Mesenchymal stem cell (in vitro differentiated cells and primary cell): ENCODE results near the gene HDGFL2.

ENCODE experiments used
- DNase-seq: peaks from one replicate; pipeline ENCODE4 v3.0.0-alpha.2; 2013
- H2AFZ ChIP-seq: one replicate; pipeline ENCODE4 v1.6.1; 2013; ENCODE audit warnings: low read depth, mild to moderate bottlenecking, control low read depth, inconsistent platforms, low read length, moderate library complexity
- H2AK5ac ChIP-seq: 2 replicates; pipeline ENCODE4 v1.6.1; 2013; ENCODE audit warnings: low read length, moderate library complexity, mild to moderate bottlenecking, inconsistent platforms; ENCODE audit not compliant: severe bottlenecking
- H2BK120ac ChIP-seq: one replicate; pipeline ENCODE4 v1.6.1; 2013; ENCODE audit warnings: low read depth, mild to moderate bottlenecking, inconsistent platforms, low read length, moderate library complexity
- H2BK12ac ChIP-seq, 2 experiments: one replicate each; pipeline ENCODE4 v1.6.1; 2013; ENCODE audit warnings: inconsistent platforms in 2 of 2, low read length in 2 of 2, mild to moderate bottlenecking in 2 of 2, moderate library complexity in 2 of 2, control low read depth in 1 of 2
- H2BK15ac ChIP-seq: one replicate; pipeline ENCODE4 v1.6.1; 2013; ENCODE audit warnings: mild to moderate bottlenecking, low read depth, inconsistent platforms; ENCODE audit not compliant: poor library complexity, severe bottlenecking
- H2BK5ac ChIP-seq: 2 replicates; pipeline ENCODE4 v1.6.1; 2013; ENCODE audit warnings: low read depth, mild to moderate bottlenecking, low read length, control low read depth, inconsistent platforms; ENCODE audit not compliant: poor library complexity, severe bottlenecking
- H3K14ac ChIP-seq, 2 experiments: one replicate each; pipeline ENCODE4 v1.6.1; 2013; ENCODE audit warnings: inconsistent platforms in 2 of 2, low read length in 2 of 2, control low read depth in 1 of 2, mild to moderate bottlenecking in 1 of 2, moderate library complexity in 1 of 2
- H3K18ac ChIP-seq, 2 experiments: one replicate each; pipeline ENCODE4 v1.6.1; 2013; ENCODE audit warnings: inconsistent platforms in 2 of 2, low read length in 2 of 2, control low read depth in 1 of 2, low read depth in 1 of 2, mild to moderate bottlenecking in 1 of 2
- H3K23ac ChIP-seq, 2 experiments: one replicate each; pipeline ENCODE4 v1.6.1; 2013; ENCODE audit warnings: inconsistent platforms in 2 of 2, low read length in 2 of 2, mild to moderate bottlenecking in 2 of 2, moderate library complexity in 2 of 2, control low read depth in 1 of 2
- H3K27ac ChIP-seq: 2 replicates; pipeline ENCODE4 v1.5.1; 2013; ENCODE audit warnings: mild to moderate bottlenecking, moderate library complexity, low read length, control low read depth, inconsistent platforms; ENCODE audit not compliant: poor library complexity, severe bottlenecking
- H3K27me3 ChIP-seq, 2 experiments: 2 replicates each; pipeline versions ENCODE4 v1.6.1 to v1.7.0; 2013; ENCODE audit warnings: low read length in 2 of 2, mild to moderate bottlenecking in 2 of 2, moderate library complexity in 2 of 2, control low read depth in 1 of 2, inconsistent platforms in 1 of 2; ENCODE audit not compliant: control insufficient read depth in 1 of 2, insufficient read depth in 1 of 2
- H3K36me3 ChIP-seq, 2 experiments: 2 replicates each; pipeline versions ENCODE4 v1.6.1 to v1.7.0; 2013; ENCODE audit warnings: low read length in 2 of 2, control low read depth in 1 of 2, inconsistent platforms in 1 of 2, low read depth in 1 of 2, mild to moderate bottlenecking in 1 of 2; ENCODE audit not compliant: insufficient read depth in 2 of 2, control insufficient read depth in 1 of 2
- H3K4ac ChIP-seq, 2 experiments: one replicate each; pipeline ENCODE4 v1.6.1; 2013; ENCODE audit warnings: inconsistent platforms in 2 of 2, low read length in 2 of 2, mild to moderate bottlenecking in 2 of 2, moderate library complexity in 2 of 2, control low read depth in 1 of 2, low read depth in 1 of 2
- H3K4me1 ChIP-seq: 2 replicates; pipeline ENCODE4 v1.6.1; 2013; ENCODE audit warnings: low read depth, low read length, control low read depth; ENCODE audit not compliant: control insufficient read depth, insufficient read depth
- H3K4me2 ChIP-seq: 2 replicates; pipeline ENCODE4 v1.6.1; 2013; ENCODE audit warnings: low read length, mild to moderate bottlenecking, inconsistent platforms; ENCODE audit not compliant: poor library complexity, severe bottlenecking
- H3K4me3 ChIP-seq, 2 experiments: 2 replicates each; pipeline versions ENCODE4 v1.5.1 to v1.7.0; 2013; ENCODE audit warnings: low read length in 2 of 2, mild to moderate bottlenecking in 2 of 2, control low read depth in 1 of 2, low read depth in 1 of 2; ENCODE audit not compliant: insufficient read depth in 1 of 2
- H3K79me1 ChIP-seq: replicated peaks from 2 replicates; pipeline ENCODE4 v1.6.1; 2013; ENCODE audit warnings: mild to moderate bottlenecking, control low read depth, low read length, inconsistent platforms; ENCODE audit not compliant: poor library complexity, severe bottlenecking
- H3K9ac ChIP-seq: 2 replicates; pipeline ENCODE4 v1.7.0; 2013; ENCODE audit warnings: mild to moderate bottlenecking, low read length, moderate library complexity
- H3K9me3 ChIP-seq: 2 replicates; pipeline ENCODE4 v1.7.0; 2013; ENCODE audit warnings: mild to moderate bottlenecking, low read length; ENCODE audit not compliant: control insufficient read depth
- H4K8ac ChIP-seq: one replicate; pipeline ENCODE4 v1.6.1; 2013; ENCODE audit warnings: inconsistent platforms, mild to moderate bottlenecking, low read length, moderate library complexity
- H4K91ac ChIP-seq: one replicate; pipeline ENCODE4 v1.6.1; 2013; ENCODE audit warnings: mild to moderate bottlenecking, low read length, inconsistent platforms
- WGBS: methylation state at CpG from one replicate; pipeline ENCODE4 v1.1.7; 2013; ENCODE audit warnings: mixed read lengths; 5-methylcytosine and 5-hydroxymethylcytosine counted together

Gene HDGFL2

GRCh38 chr19:4436231-4436630 lies 35.9 kb upstream of the HDGFL2 start:
- H3K4me3 ChIP-seq, result no peak overlapping the region
- H2BK120ac ChIP-seq, result no peak overlapping the region
- H3K4ac ChIP-seq, result no peak overlapping the region
- H2AFZ ChIP-seq, result no peak overlapping the region
- no peak overlapping the region for H4K91ac ChIP-seq
- H3K4me1 ChIP-seq, result peaks cover 2% of the 10 kb centered on the region
- H3K18ac ChIP-seq, result no peak overlapping the region
- no peak for DNase-seq
- WGBS, result 98% methylated on average over 7 of the region's 7 CpGs
- H3K9me3 ChIP-seq, result no peaks in the 10 kb centered on the region
- H3K79me1 ChIP-seq, result peaks cover 13% of the 10 kb centered on the region
- H3K14ac ChIP-seq, result no peak overlapping the region
- H2AK5ac ChIP-seq, result no peak overlapping the region
- H3K36me3 ChIP-seq, result peaks cover 23 to 35% of the 10 kb centered on the region in 2 experiments
- H3K23ac ChIP-seq, result no peak overlapping the region
- H2BK15ac ChIP-seq, result no peak overlapping the region
- H2BK12ac ChIP-seq, result no peak overlapping the region
- H3K9ac ChIP-seq, result no peak overlapping the region
- no peak overlapping the region for H2BK5ac ChIP-seq
- H3K27me3 ChIP-seq, result no peaks in the 10 kb centered on the region
- H4K8ac ChIP-seq, result no peak overlapping the region
- no peak overlapping the region for H3K4me2 ChIP-seq
- H3K27ac ChIP-seq, result no peak overlapping the region

- WGBS, result 91% methylated on average over 10 of the region's 10 CpGs
- H4K91ac ChIP-seq, result no peak overlapping the region
- peaks cover 2% of the 10 kb centered on the region for H3K4me1 ChIP-seq
- H3K9ac ChIP-seq, result no peak overlapping the region
- no peak overlapping the region for H2BK5ac ChIP-seq
- H3K9me3 ChIP-seq, result no peaks in the 10 kb centered on the region
- peaks cover 14 to 28% of the 10 kb centered on the region in 2 experiments for H3K36me3 ChIP-seq
- no peak overlapping the region for H2AK5ac ChIP-seq
- no peak overlapping the region for H2BK15ac ChIP-seq
- no peak overlapping the region for H3K4ac ChIP-seq
- H3K4me3 ChIP-seq, result no peak overlapping the region
- H2BK12ac ChIP-seq, result no peak overlapping the region
- no peak overlapping the region for H2BK120ac ChIP-seq
- no peak overlapping the region for H3K18ac ChIP-seq
- H4K8ac ChIP-seq, result no peak overlapping the region
- no peak overlapping the region for H3K4me2 ChIP-seq
- no peak overlapping the region for H2AFZ ChIP-seq
- no peak overlapping the region for H3K23ac ChIP-seq
- H3K27me3 ChIP-seq, result no peaks in the 10 kb centered on the region
- H3K79me1 ChIP-seq, result peaks cover 13% of the 10 kb centered on the region
- H3K27ac ChIP-seq, result no peak overlapping the region
- no peak overlapping the region for H3K14ac ChIP-seq
- DNase-seq, result no peak
These were observed 35.0 kb upstream of the HDGFL2 start for GRCh38 chr19:4437103-4437502.

- H3K18ac ChIP-seq, result no peak overlapping the region
- H3K27ac ChIP-seq, result no peak overlapping the region
- H3K14ac ChIP-seq, result no peak overlapping the region
- peaks cover 9% of the 10 kb centered on the region for H3K79me1 ChIP-seq
- H2BK5ac ChIP-seq, result no peak overlapping the region
- no peak for DNase-seq
- peaks cover 2 to 35% of the 10 kb centered on the region in 2 experiments for H3K36me3 ChIP-seq
- H4K91ac ChIP-seq, result no peak overlapping the region
- H4K8ac ChIP-seq, result no peak overlapping the region
- no peak overlapping the region for H3K4me2 ChIP-seq
- 90% methylated on average over 12 of the region's 12 CpGs for WGBS
- no peak overlapping the region for H3K4ac ChIP-seq
- no peak overlapping the region for H2AFZ ChIP-seq
- no peak overlapping the region for H3K23ac ChIP-seq
- no peak overlapping the region for H3K4me3 ChIP-seq
- H3K27me3 ChIP-seq, result no peaks in the 10 kb centered on the region
- H3K4me1 ChIP-seq, result peaks cover 2% of the 10 kb centered on the region
- no peak overlapping the region for H2BK120ac ChIP-seq
- no peak overlapping the region for H3K9ac ChIP-seq
- H2BK15ac ChIP-seq, result no peak overlapping the region
- no peak overlapping the region for H2AK5ac ChIP-seq
- no peak overlapping the region for H2BK12ac ChIP-seq
- no peaks in the 10 kb centered on the region for H3K9me3 ChIP-seq
These were observed 32.9 kb upstream of the HDGFL2 start for GRCh38 chr19:4439243-4439642.

GRCh38 chr19:4441994-4442818 lies 29.9 kb upstream of the HDGFL2 start:
- H2BK120ac ChIP-seq, result no peak overlapping the region
- no peak overlapping the region for H3K14ac ChIP-seq
- no peak overlapping the region for H4K8ac ChIP-seq
- H3K4me3 ChIP-seq, result no peak overlapping the region
- no peak for DNase-seq
- no peak overlapping the region for H2BK12ac ChIP-seq
- H3K23ac ChIP-seq, result no peak overlapping the region
- peaks cover 31 to 51% of the 10 kb centered on the region in 2 experiments for H3K36me3 ChIP-seq
- no peak overlapping the region for H3K27ac ChIP-seq
- H3K27me3 ChIP-seq, result no peaks in the 10 kb centered on the region
- no peak overlapping the region for H2AFZ ChIP-seq
- WGBS, result 93% methylated on average over 22 of the region's 22 CpGs
- no peak overlapping the region for H3K4ac ChIP-seq
- no peak overlapping the region for H2AK5ac ChIP-seq
- no peak overlapping the region for H2BK15ac ChIP-seq
- no peaks in the 10 kb centered on the region for H3K4me1 ChIP-seq
- no peak overlapping the region for H3K9ac ChIP-seq
- H3K18ac ChIP-seq, result no peak overlapping the region
- no peaks in the 10 kb centered on the region for H3K9me3 ChIP-seq
- peaks cover 12% of the 10 kb centered on the region for H3K79me1 ChIP-seq
- H3K4me2 ChIP-seq, result no peak overlapping the region
- H4K91ac ChIP-seq, result no peak overlapping the region
- H2BK5ac ChIP-seq, result no peak overlapping the region
